Pancreas (tissue), 10 donors: ENCODE measurements around the gene ADAM11. TPM values are rescaled to one million over a fixed set of nuclear protein-coding genes. Genes with fewer than 3 reads are reported as not detected.
"Not testable (repeated sequence)": the region's sequence is repeated elsewhere in the genome, so short reads cannot be mapped to it uniquely, and the experiment has no call there.

Source experiments
- ATAC-seq, 4 donors: fragments of 200-7000 bp; cut with Tn5 transposase; one replicate each; pipeline versions ENCODE4 v1.8.0 to v1.9.1; 2020; ENCODE audit warnings: mild to moderate bottlenecking in 4 of 4, moderate library complexity in 4 of 4
- DNase-seq, 6 donors: peaks; one replicate each; pipeline ENCODE4 v3.0.0-alpha.2; 2020
- FAIRE-seq: peaks from 2 replicates; lab custom pipeline; 2012; peaks lifted over from hg19 to GRCh38; lab: Jason Lieb, UNC
- H3K27ac ChIP-seq, 4 donors: fragments of 200-600 bp; sonication (generic); 1 replicate in 3 of 4; 2 replicates in 1 of 4; pipeline versions ENCODE4 v1.5.0 to v1.8.0; 2020
- H3K27me3 ChIP-seq, 4 donors: fragments of 200-600 bp; one replicate each; pipeline ENCODE4 v1.8.0; 2021
- H3K36me3 ChIP-seq, 3 donors: fragments of 200-600 bp; sonication (generic) in 1 of 3; one replicate each; pipeline versions ENCODE4 v1.5.0 to v1.8.0; 2020 to 2021
- H3K4me1 ChIP-seq, 3 donors: fragments of 200-600 bp; one replicate each; pipeline ENCODE4 v1.8.0; 2021
- H3K4me3 ChIP-seq, 4 donors: fragments of 200-600 bp; sonication (generic) in 2 of 4; one replicate each; pipeline versions ENCODE4 v1.5.0 to v1.8.0; 2020 to 2021
- H3K9me3 ChIP-seq, 4 donors: fragments of 200-600 bp; one replicate each; pipeline ENCODE4 v1.8.0; 2021
- WGBS, 2 donors: extraction: QIAGEN DNeasy Blood & Tissue Kit; methylation state at CpG; one replicate each; pipeline ENCODE4 v1.1.7; 2013; 5-methylcytosine and 5-hydroxymethylcytosine counted together
- intact Hi-C, 3 donors: fragments of 100-400 bp; cut with DNase I; formaldehyde crosslinking; loops; one replicate each; pipeline versions ENCODE4 v1.11.1 to v1.14.2; 2022
- polyA plus RNA-seq, 2 donors: library from polyadenylated mRNA; stranded (reverse); fragments of 200-250 nt; gene quantifications; one replicate each; pipeline ENCODE4 v1.2.3, GENCODE V29; 2013
- total RNA-seq, 6 donors: library from RNA; stranded (reverse); fragmentation: NEBNext Ultra II Directional in 4 of 6; extraction: Animal tissue kit (Norgen Biotek cat#: 25700) in 4 of 6; gene quantifications; one replicate each; pipeline versions ENCODE4 v1.2.1 to v1.2.4, GENCODE V29; 2021 to 2023
- TF ChIP-seq, protein P1 (sequence below), 4 donors: fragments of 200-600 bp; sonication (generic) in 3 of 4; IDR thresholded peaks; one replicate each; pipeline versions ENCODE4 v1.5.0 to v1.8.0; 2021; ENCODE audit warnings: antibody characterized with exemption in 4 of 4
- donor health status: healthy with polysubstance abuse.
- donor health status: DM: no; HTN: no; CAD: no; lungs with moderate emphysema.
- donor health status: DM: no; HTN: no; CAD: no.
- donor health status: control.
- donor health status: control.
- donor health status: Bipolar disorder and iron deficiency.
- donor health status: DM: yes; HTN: yes; CAD: no.
- donor health status: DM: no; HTN: no; CAD: no.
- donor health status: DM: no; HTN: no; CAD: no.
- donor health status: DM: yes; HTN: yes; CAD: no.

Gene ADAM11, protein sequence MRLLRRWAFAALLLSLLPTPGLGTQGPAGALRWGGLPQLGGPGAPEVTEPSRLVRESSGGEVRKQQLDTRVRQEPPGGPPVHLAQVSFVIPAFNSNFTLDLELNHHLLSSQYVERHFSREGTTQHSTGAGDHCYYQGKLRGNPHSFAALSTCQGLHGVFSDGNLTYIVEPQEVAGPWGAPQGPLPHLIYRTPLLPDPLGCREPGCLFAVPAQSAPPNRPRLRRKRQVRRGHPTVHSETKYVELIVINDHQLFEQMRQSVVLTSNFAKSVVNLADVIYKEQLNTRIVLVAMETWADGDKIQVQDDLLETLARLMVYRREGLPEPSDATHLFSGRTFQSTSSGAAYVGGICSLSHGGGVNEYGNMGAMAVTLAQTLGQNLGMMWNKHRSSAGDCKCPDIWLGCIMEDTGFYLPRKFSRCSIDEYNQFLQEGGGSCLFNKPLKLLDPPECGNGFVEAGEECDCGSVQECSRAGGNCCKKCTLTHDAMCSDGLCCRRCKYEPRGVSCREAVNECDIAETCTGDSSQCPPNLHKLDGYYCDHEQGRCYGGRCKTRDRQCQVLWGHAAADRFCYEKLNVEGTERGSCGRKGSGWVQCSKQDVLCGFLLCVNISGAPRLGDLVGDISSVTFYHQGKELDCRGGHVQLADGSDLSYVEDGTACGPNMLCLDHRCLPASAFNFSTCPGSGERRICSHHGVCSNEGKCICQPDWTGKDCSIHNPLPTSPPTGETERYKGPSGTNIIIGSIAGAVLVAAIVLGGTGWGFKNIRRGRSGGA
- under 1 TPM; 0.03 to 0.23 (median 0.15) TPM for total RNA-seq
- under 1 TPM; 0.34 to 0.40 TPM for polyA plus RNA-seq

DNA sequence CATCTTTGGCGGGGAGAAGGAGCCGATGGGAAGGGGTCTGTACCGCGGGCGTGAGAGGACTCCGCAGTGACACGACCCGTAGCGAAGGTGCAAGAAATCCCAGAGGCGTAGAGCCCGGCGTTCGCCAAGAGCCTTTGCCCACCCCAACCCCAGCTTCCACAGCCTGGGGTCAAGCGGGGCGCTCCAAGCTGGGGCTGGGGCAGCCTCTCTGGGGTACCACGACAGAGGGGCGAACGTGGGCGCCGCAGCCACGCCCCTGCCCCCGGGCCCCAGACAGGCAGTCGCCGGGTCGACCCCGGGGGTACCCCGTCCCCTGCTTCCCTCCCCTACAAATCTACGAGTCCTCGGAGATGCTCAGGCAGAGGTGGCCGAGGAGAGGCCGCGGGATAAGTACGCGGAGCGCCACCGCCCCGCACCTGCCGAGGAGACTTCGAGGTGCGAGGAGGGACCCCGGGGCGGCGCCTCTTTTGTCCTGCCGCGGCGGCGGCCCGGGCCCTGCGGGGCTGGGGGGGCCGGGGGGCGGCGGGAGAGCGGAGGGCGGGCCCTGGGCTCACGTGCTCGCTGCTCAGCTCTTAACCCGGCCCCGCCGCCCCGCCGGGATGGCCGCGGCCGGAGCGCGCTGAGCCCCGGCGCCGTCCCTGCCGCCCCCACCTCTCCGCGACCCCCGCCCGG lies at the start of gene ADAM11:
TSS of gene ADAM11 (plus strand) at position 575 of the 672 bp plus-strand sequence. CDS start 212 bp downstream, outside the sequence.
- no peak within 1 kb of the TSS for H3K27ac ChIP-seq
- FAIRE-seq = no peak
- intact Hi-C loops = no loop called here

DNA sequence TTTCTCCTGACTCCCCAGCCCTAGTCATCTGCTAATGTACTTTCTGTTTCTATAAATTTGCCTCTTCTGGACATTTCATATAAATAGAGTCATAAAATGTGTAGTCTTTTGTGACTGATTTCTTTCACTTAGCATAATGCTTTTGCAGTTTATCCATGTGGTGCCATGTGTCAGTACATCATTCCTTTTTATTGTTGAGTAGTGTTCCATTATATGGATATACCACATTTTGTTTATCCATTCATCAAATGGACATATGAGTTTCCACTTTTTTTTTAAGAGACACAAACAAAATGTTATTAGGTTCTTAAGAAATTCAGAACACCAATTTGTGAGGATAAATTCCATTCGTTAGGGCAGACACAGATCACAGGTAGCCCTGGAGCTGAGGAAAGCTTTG lies 39.3 kb upstream of the ADAM11 start:
- ATAC-seq (no peak), FAIRE-seq (no peak), DNase-seq (no peak)
- intact Hi-C loops = no loop called here
- no peaks in the 10 kb centered on the region for H3K9me3 ChIP-seq
- no peaks in the 10 kb centered on the region for H3K27me3 ChIP-seq
- 89 to 97% methylated on average over 1 of the region's 1 CpG for WGBS, 2 donors
- no peak overlapping the region for H3K27ac ChIP-seq
- H3K4me3 ChIP-seq = no peak overlapping the region
- H3K4me1 ChIP-seq = no peaks in the 10 kb centered on the region
- H3K36me3 ChIP-seq = no peaks in the 10 kb centered on the region
- TF ChIP-seq, protein P1, sequence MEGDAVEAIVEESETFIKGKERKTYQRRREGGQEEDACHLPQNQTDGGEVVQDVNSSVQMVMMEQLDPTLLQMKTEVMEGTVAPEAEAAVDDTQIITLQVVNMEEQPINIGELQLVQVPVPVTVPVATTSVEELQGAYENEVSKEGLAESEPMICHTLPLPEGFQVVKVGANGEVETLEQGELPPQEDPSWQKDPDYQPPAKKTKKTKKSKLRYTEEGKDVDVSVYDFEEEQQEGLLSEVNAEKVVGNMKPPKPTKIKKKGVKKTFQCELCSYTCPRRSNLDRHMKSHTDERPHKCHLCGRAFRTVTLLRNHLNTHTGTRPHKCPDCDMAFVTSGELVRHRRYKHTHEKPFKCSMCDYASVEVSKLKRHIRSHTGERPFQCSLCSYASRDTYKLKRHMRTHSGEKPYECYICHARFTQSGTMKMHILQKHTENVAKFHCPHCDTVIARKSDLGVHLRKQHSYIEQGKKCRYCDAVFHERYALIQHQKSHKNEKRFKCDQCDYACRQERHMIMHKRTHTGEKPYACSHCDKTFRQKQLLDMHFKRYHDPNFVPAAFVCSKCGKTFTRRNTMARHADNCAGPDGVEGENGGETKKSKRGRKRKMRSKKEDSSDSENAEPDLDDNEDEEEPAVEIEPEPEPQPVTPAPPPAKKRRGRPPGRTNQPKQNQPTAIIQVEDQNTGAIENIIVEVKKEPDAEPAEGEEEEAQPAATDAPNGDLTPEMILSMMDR (IDR thresholded peaks at IDR 0.05) = no peak

More for the DNA sequence above, at the start of gene ADAM11:
- Histone ChIP-seq H3K36me3 (no peaks in the 10 kb centered on the region), H3K9me3 (no peaks in the 10 kb centered on the region), H3K4me1 (no peaks in the 10 kb centered on the region), H3K4me3 (peak within 1 kb of the TSS in 2 of 4 donors; percentile 39 to 46), H3K27me3 (peaks cover 0 to 8% (median 0%) of the 10 kb centered on the region in 4 donors)
- WGBS, 2 donors = 7 to 12% methylated on average over 32 to 74 of the region's 74 CpGs
- DNase-seq (peak in 1 of 6 donors; percentile 42), ATAC-seq (peak in 2 of 4 donors; percentile 48 to 69)
- TF ChIP-seq, protein P1 (IDR thresholded peaks at IDR 0.05) = no peak

DNA sequence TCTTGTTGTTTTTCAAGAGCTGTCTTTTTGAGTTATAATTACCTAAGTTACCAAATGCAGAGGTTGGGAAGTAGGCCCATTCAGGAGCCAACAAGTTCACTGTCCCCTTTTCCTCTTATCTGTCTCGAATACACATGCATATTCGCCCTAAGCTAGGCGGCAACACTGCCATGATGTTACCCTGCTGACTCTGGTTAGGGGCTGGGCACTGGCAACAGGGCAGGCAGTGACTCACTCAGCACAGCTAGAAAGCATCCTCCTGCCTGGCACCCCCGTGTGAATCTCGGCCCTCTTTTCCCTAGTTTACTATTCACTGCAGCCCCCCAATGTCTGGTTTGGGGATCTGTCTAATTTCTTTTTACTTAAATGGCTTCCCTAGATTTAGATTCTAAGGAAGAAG lies 36.5 kb upstream of the ADAM11 start:
- no peak for ATAC-seq
- Histone ChIP-seq H3K9me3 (no peaks in the 10 kb centered on the region), H3K36me3 (no peaks in the 10 kb centered on the region), H3K4me1 (no peaks in the 10 kb centered on the region), H3K27me3 (no peaks in the 10 kb centered on the region), H3K4me3 (no peak overlapping the region), H3K27ac (no peak overlapping the region)
- no peak for FAIRE-seq
- intact Hi-C loops = no loop called here
- DNase-seq = no peak
- TF ChIP-seq, protein P1 (IDR thresholded peaks at IDR 0.05) = no peak
- WGBS, 2 donors = 75 to 81% methylated on average over 5 of the region's 5 CpGs

DNA sequence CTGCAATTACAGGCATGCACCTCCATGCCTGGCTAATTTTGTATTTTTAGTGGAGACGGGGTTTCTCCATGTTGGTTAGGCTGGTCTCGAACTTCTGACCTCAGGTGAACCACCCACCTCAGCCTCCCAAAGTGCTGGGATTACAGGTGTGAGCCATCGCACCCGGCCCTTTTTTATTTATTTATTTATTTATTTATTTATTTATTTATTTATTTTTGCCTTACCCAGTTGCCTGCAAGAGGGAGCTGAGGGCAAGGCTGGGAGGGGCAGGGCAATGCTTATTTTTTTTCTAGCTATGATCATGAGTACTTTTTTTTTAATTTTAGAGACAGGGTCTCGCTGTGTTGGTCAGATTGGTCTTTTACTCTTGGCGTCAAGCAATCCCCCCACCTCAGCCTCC lies 32.7 kb upstream of the ADAM11 start:
- intact Hi-C loops, H3K4me1 ChIP-seq, H3K27me3 ChIP-seq, ATAC-seq, H3K9me3 ChIP-seq, DNase-seq, FAIRE-seq, H3K36me3 ChIP-seq, H3K4me3 ChIP-seq, H3K27ac ChIP-seq: not testable (repeated sequence)
- WGBS, 2 donors = 94 to 96% methylated on average over 6 of the region's 6 CpGs

DNA sequence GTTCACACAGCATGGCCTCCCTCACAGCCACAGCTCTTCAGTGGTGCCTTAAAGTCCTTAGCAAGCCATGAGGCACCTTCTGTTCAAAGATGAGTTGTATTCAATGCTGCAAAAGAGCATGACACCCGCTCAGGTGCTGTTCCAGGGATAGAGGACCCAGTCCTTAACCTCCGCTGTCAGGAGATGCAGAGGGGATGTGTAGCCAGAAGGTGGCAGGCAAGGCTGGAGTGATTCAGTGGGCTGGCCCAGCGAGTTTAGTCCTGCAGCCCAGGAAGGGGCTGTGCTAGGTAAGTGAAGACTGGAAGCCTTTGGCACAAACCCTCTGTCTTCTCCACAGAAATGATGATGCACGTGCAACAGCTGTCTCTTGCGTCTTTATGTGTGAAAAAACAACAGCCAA lies 25.0 kb upstream of the ADAM11 start:
- Histone ChIP-seq H3K27me3 (no peaks in the 10 kb centered on the region), H3K4me3 (no peak overlapping the region), H3K9me3 (no peaks in the 10 kb centered on the region), H3K4me1 (no peaks in the 10 kb centered on the region), H3K36me3 (no peaks in the 10 kb centered on the region), H3K27ac (no peak overlapping the region)
- ATAC-seq = no peak
- TF ChIP-seq, protein P1 (IDR thresholded peaks at IDR 0.05) = no peak
- no peak for FAIRE-seq
- 78 to 81% methylated on average over 5 of the region's 5 CpGs for WGBS, 2 donors
- no peak for DNase-seq
- intact Hi-C loops = no loop called here
